Measurements from ENCODE around the gene PTX3.

Gene PTX3

DNA sequence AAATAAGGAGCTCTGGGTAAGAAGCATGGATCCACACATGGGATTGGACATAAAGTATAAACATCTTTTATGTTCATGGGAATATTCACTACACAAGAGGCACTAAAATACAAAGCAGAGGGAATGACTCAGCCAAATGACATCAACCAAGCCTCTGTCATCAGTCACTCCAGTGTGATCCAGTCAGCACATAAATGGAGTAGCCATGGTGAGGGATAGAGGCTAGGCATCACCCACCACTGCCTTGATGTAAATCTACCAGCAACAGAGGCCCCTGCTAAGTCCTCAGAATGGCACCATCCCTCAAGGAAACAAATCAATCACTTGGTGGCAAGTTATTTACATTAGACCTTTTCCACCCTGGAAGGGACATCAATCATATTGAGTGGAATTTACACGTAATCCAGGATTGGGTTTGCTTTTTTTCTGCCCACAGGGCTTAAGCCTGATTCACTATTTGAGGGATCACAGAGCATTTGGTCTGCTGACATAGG is 39.3 kb downstream of the PTX3 start:
- DNase-seq (ENCODE audit: low read depth): no peak

DNA sequence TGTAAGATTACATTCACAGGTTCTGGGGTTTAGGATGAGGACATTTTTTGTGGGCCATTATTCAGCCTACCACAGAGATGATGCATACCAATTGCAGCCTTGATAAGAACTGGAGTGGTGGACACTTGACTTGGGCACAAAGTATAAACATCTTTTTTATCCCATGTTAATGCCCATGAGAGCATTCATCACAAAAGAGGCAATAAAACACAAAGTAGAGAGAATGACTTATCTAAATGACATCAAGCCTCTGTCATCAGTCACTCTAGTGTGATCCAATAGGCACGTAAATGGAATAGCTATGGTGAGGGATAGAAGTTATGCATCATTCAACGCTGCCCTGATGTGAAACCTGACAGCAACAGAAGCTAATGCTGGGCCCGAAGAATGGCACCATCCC is 40.8 kb downstream of the PTX3 start:
- no peak for DNase-seq (ENCODE audit: low read depth)

DNA sequence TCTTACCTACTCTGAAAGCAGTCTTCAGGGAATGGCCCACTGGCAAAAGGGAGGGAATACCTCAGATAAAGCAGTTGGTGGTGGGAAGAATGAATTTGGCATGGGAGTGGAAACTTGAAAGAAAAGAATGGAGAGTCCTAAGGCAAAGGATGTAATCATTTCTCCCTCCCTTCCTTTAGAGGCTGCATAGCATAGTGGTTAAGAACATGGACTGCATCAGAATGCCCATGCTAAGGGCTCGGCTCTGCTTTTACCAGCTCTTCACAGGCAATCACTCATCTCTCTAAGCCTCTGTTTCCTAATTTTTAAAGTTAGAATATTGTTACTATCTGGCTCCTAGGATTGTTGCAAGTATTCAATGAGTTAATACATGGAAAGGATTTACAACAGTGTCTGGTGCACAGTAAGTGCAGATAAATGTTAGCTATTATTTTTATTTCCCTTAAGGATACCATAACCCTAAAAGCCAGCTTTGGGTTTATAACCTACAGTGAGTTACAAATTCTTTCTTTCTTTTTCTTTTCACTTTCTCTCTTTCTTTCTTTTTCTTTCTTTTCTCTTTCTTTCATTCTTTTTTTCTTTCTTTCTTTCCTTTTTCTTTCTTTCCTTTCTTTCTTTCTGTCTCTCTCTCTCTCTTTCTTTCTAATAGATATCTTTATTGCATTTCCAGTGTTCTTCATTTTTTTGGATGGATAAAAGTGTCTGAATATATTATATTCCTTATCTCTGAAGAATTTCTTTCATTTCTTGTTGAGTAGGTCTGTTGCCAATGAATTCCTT is 43.0 kb downstream of the PTX3 start:
- no peak for DNase-seq (ENCODE audit: low read depth)

DNA sequence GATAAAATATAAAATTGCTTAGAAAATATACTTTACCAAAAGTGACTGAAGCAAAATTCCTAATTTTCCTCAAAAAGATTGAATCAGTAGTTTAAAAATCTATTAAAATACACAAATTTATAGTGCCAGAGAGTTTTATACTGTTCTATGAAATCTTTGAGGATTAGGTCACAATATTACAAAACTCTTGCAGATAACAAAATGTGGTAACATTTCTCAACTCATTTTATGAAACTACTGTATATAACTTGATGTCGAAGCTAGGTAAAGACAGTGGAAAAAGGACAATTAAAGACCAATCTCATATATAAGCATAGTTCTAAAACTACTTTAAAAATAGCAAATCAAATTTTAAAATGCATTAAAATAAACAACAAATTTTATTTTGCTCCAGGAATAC is 50.7 kb downstream of the PTX3 start:
- no peak for DNase-seq (ENCODE audit: low read depth)

DNA sequence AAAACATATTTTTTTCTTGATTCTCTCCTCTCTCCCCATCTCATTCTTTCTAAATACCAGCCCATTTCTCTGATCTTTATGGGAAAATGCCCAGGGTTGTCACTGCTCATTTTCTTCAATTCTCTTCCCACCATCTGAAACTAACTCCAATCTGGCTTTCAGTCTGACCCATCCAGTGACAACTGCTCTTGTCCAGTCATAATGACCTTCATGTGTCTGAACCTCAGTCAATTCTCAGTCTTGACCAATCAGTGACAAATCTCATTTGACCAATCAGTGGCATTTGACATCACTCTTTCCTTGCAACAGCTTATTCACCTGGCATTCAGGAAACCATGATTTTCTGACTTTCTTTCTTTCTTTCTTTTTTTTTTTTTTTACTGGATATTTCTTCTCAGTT is 51.5 kb downstream of the PTX3 start:
- DNase-seq (ENCODE audit: low read depth): no peak

DNA sequence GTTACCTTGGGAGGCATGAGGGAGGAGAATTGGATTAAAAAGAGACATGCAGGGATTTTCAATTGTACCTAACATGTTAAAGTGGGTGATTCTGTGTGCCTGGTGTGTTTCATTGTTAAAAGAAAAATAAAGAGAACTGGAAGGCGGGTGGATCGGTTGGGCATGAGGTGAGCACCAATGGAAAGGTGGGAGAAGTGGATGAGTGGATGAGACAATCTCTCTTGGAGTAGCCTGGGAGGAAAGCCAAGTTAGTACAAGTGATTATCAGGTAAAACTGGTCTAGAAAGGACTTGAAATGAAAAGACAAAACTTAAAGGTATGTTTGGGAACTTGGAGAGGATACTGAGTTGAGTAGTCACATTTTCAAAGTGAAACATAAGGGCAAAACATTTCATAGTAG is 54.5 kb downstream of the PTX3 start:
- DNase-seq (ENCODE audit: low read depth): no peak

Data from stimulated activated CD8-positive, alpha-beta memory T cell treated with anti-CD3 and anti-CD28 coated beads, Interleukin-7, amount 100 ng/mL, for 24 hours (primary cell).